Skeletal muscle tissue (tissue), 4 donors: ENCODE measurements around the gene ZBTB7C. TPM values are rescaled to one million over a fixed set of nuclear protein-coding genes. Genes with fewer than 3 reads are reported as not detected.

Source experiments
- H3K27ac ChIP-seq: one replicate; pipeline ENCODE4 v1.7.0; 2013; ENCODE audit warnings: mild to moderate bottlenecking, low read depth, low read length, inconsistent platforms
- H3K27me3 ChIP-seq, 3 donors: one replicate each; pipeline ENCODE4 v1.7.0; 2013; ENCODE audit warnings: low read length in 3 of 3; ENCODE audit not compliant: control insufficient read depth in 3 of 3, insufficient read depth in 3 of 3
- H3K36me3 ChIP-seq, 3 donors: one replicate each; pipeline ENCODE4 v1.7.0; 2013; ENCODE audit warnings: low read length in 3 of 3; ENCODE audit not compliant: control insufficient read depth in 3 of 3, insufficient read depth in 3 of 3
- H3K4me1 ChIP-seq, 3 donors: one replicate each; pipeline ENCODE4 v1.7.0; 2013; ENCODE audit warnings: low read length in 3 of 3, mild to moderate bottlenecking in 3 of 3; ENCODE audit not compliant: control insufficient read depth in 3 of 3, insufficient read depth in 3 of 3
- H3K4me3 ChIP-seq, 3 donors: one replicate each; pipeline ENCODE4 v1.7.0; 2013; ENCODE audit warnings: low read length in 3 of 3
- H3K9ac ChIP-seq, 3 donors: one replicate each; pipeline ENCODE4 v1.7.0; 2013; ENCODE audit warnings: low read length in 3 of 3, mild to moderate bottlenecking in 3 of 3, moderate library complexity in 2 of 3, low read depth in 1 of 3
- H3K9me3 ChIP-seq, 3 donors: one replicate each; pipeline ENCODE4 v1.7.0; 2013; ENCODE audit warnings: low read length in 3 of 3; ENCODE audit not compliant: control insufficient read depth in 3 of 3
- total RNA-seq: library from RNA; depleted of rRNA; stranded (reverse); fragments of >200 nt; gene quantifications from one replicate; pipeline ENCODE4 v1.2.3, GENCODE V29; 2014
- donor health status: Osteomylitis.

Gene ZBTB7C
- total RNA-seq, 1 donor from 2014 or later, result 2.6 TPM

DNA sequence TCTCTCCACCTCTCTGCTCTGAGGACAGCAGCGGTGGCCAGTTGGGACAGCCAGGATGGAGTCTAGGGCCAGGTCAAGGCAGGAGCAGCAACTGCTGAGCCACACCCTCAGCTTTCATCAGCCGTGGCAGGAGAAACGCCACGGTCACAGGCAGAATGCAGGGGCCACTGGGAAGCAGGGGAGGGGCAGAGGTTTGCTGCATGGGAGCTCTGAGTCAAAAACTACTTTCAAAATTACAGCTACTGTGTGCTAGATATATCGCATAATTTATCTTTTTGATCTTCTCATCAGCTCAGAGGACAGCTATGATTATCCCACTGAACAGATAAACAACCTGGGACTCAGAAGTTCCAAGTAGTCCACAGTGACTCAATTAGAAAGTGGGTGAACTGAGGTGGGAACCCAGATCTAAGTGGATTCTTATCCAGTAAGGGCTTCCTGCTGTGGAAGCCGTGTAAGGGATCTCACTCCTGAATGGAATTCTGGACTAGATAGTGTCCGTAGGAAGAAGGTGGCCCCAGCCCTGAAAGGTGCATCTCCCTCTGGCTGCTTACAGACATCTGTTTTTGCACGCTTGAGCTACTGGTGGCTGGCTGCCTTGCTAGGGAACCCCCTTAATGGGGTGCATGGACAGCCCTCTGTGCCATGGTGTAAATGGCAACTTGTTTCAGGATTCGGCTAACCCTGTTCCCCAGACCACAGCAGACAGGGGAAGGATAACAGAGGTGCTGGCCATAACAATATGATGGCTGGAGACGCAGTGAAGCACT is 284.1 kb downstream of the ZBTB7C start:
- peaks cover 0 to 2% (median 0%) of the 10 kb centered on the region in 3 donors for H3K27me3 ChIP-seq
- no peaks in the 10 kb centered on the region for H3K36me3 ChIP-seq
- no peak overlapping the region for H3K9ac ChIP-seq
- no peaks in the 10 kb centered on the region for H3K9me3 ChIP-seq
- H3K4me1 ChIP-seq, result peaks cover 2 to 14% (median 10%) of the 10 kb centered on the region in 3 donors
- H3K4me3 ChIP-seq, result no peak overlapping the region
- no peak overlapping the region for H3K27ac ChIP-seq

DNA sequence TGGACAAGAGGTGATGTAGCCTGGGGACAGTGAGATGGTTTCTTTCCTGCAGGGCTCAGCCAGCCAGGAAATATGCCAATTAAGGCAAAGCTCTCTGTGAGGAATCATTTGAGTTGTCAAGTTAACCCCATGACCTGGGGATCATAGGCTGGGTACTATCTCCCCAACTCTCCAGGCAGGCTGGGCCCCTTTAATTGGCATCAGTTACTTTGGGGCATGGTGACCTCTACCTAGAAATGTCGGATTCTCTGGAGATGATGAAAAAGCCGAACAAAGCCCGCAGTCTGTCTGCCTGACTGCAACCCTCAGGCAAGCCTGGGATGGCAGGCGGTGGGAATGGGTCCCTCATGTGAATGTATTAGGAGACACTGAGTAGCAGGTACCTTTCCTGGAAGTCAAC is 285.2 kb downstream of the ZBTB7C start:
- Histone ChIP-seq H3K4me1 (peaks cover 0 to 10% (median 2%) of the 10 kb centered on the region in 3 donors), H3K4me3 (no peak overlapping the region), H3K9me3 (no peaks in the 10 kb centered on the region), H3K27me3 (peaks cover 0 to 2% (median 0%) of the 10 kb centered on the region in 3 donors), H3K9ac (no peak overlapping the region), H3K27ac (no peak overlapping the region), H3K36me3 (no peaks in the 10 kb centered on the region)

DNA sequence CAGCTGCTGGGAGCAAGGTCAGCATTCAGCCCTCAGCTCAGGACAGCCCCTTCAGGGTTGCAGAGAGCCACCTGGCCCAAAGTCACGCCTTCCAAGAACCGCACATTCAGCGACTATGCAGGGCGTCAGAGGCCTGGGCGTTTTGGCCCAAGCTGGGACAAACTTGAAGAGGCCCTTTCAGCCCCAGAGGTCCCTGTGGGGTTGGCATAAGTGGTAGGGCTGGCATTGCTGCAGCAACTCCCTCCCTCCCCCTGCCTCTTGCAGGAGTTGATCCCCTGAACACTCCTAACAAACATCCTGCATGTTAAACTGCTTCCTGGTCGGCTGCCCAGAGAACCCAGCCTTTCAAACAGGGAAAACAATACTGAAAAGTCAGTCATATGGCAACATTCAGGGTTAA is 285.9 kb downstream of the ZBTB7C start:
- Histone ChIP-seq H3K9me3 (no peaks in the 10 kb centered on the region), H3K4me1 (peaks cover 0 to 10% (median 2%) of the 10 kb centered on the region in 3 donors), H3K36me3 (no peaks in the 10 kb centered on the region), H3K27me3 (peaks cover 0 to 2% (median 0%) of the 10 kb centered on the region in 3 donors), H3K27ac (no peak overlapping the region), H3K9ac (no peak overlapping the region), H3K4me3 (no peak overlapping the region)

DNA sequence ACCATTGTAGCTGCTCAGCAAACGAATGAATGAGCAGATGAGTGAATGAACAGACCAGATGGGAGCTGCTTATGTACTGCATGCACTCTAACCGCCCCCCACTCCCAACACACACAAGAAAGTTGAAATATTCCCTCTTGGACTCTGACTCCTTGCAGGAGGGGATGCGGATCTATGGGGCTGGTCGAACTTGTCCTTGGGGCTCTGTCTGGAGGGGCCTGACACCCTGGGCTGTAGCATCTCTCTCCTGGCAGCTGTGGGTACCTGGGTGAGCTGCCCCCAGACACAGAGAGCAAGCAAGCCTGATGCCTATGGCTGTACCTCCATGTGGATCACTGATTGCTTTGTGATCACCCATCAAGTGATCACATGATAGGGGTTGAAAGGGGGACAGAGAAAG is 286.4 kb downstream of the ZBTB7C start:
- Histone ChIP-seq H3K36me3 (no peaks in the 10 kb centered on the region), H3K27ac (no peak overlapping the region), H3K9me3 (no peaks in the 10 kb centered on the region), H3K27me3 (peaks cover 0 to 2% (median 0%) of the 10 kb centered on the region in 3 donors), H3K9ac (no peak overlapping the region), H3K4me1 (peaks cover 0 to 10% (median 2%) of the 10 kb centered on the region in 3 donors), H3K4me3 (no peak overlapping the region)

DNA sequence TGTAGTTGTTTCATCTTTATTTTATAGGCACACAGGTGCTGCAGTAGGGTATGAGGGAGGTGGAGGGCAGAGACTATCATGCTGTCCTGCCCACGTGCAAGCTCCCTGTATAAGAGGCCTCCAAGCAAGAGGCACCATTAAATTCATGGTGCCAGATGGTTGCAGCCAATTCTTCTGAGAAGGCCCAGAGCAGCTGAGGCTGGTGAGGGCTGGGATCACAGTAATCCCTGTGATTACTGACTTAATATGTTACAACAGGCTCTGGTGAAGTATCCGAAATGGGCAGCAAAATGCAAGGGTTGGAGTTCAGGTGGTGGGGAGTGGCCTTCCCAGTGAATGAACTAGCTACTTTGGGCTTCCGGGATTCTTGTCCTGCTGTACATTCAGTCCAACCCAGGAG is 286.8 kb downstream of the ZBTB7C start:
- Histone ChIP-seq H3K9ac (no peak overlapping the region), H3K27ac (no peak overlapping the region), H3K27me3 (peaks cover 0 to 2% (median 0%) of the 10 kb centered on the region in 3 donors), H3K4me3 (no peak overlapping the region), H3K9me3 (no peaks in the 10 kb centered on the region), H3K4me1 (peaks cover 0 to 10% (median 2%) of the 10 kb centered on the region in 3 donors), H3K36me3 (no peaks in the 10 kb centered on the region)

DNA sequence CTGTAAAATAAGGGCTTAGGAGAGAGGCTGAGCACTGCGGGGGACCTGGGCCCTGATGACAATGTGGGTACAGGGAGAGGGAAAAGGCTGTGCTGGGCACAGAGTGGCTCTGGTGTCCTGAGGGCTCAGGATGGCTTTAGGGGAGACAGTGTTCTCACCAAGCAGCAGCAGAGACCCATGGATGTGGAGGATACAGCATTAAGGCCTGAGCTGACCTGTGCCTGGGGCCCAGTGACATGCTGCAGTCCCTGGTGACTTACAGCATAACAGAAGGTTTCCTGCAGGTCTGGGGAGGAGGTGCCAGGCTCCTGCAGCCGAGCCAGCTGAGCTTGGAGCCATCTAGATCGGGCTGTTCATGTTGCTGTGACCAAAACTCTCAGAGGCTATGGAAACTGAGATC is 287.4 kb downstream of the ZBTB7C start:
- H3K4me3 ChIP-seq, result no peak overlapping the region
- H3K27me3 ChIP-seq, result peaks cover 0 to 2% (median 0%) of the 10 kb centered on the region in 3 donors
- H3K27ac ChIP-seq, result no peak overlapping the region
- H3K4me1 ChIP-seq, result peaks cover 0 to 10% (median 2%) of the 10 kb centered on the region in 3 donors
- H3K9ac ChIP-seq, result no peak overlapping the region
- no peaks in the 10 kb centered on the region for H3K9me3 ChIP-seq
- H3K36me3 ChIP-seq, result no peaks in the 10 kb centered on the region

DNA sequence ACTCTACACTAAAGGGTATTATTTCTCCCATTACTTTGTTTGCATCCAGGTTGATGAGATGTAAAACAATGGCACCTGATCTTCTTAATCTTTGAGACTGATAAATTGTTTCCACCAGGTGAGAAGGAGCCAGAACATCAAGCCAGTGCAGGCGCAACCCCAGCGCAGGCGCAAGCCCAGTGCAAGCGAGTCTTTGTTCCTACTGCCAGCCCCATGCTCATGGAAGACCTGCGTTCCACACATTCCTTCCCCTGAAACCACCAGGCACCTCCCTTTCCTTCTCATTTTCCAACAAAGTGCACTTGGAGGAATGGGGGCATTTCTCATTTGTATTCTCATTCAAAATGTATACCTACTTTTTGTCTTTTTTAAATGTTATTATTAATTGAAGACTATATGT is 290.0 kb downstream of the ZBTB7C start:
- H3K36me3 ChIP-seq, result no peaks in the 10 kb centered on the region
- peaks cover 0 to 2% (median 0%) of the 10 kb centered on the region in 3 donors for H3K4me1 ChIP-seq
- H3K9me3 ChIP-seq, result no peaks in the 10 kb centered on the region
- H3K27ac ChIP-seq, result no peak overlapping the region
- no peak overlapping the region for H3K4me3 ChIP-seq
- H3K9ac ChIP-seq, result no peak overlapping the region
- no peaks in the 10 kb centered on the region for H3K27me3 ChIP-seq

DNA sequence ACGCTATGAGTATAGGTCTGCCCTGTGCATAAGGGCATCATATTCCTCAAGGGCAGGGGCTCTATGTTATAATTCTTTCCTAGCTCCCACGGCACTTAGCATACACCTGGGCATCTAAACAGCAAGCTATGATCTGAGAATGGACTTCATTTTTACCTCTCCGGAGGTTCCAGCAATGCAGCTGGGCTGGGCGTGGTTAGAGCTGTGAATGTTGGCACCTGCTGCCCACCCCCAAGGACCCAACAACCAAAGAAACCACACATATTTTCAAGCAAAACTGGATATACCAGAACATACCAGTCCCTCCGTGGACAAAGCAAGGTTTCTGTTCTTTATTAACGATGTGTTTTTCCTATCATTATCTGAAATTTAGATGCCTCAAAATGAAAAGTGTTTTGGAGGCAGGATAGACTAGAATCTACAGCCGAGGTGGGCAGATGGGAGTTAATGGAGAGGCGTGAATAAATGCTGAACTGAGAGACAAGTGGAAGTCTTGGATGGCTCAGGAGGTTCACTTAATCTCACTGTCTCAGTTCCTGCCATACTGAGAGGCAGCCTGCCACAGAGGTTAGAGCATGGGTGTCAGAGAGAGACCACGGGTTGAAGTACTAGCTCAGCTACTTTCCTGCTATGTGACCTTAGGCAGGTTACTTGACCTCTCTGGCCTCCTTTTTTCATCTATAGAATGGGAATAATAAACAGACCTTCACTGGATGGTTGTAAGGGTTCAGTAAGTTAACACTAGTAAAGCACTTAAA is 292.1 kb downstream of the ZBTB7C start:
- Histone ChIP-seq H3K27ac (no peak overlapping the region), H3K9me3 (no peaks in the 10 kb centered on the region), H3K4me1 (no peaks in the 10 kb centered on the region), H3K27me3 (no peaks in the 10 kb centered on the region), H3K4me3 (no peak overlapping the region), H3K9ac (no peak overlapping the region), H3K36me3 (no peaks in the 10 kb centered on the region)

DNA sequence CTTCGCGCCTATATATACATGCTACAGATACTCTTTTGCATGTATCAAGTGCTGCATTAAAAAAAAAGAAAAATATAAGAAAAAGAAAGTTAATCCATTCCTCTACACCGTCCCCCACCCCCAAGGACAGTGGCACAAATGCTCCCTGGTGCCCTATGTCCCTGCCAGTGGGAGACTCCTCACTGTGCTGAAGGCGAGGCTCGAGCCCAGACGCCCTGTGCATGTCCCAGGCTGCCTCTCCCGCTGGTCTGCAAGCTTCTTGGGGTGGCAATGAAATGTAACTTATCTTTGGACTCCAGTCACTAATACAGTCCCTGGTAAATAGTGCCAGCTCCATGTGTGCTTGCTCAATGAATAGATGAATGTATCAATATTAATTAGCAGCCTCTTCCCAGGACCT is 293.2 kb downstream of the ZBTB7C start:
- Histone ChIP-seq H3K4me1 (no peaks in the 10 kb centered on the region), H3K9me3 (no peaks in the 10 kb centered on the region), H3K4me3 (no peak overlapping the region), H3K27ac (no peak overlapping the region), H3K36me3 (no peaks in the 10 kb centered on the region), H3K9ac (no peak overlapping the region), H3K27me3 (no peaks in the 10 kb centered on the region)

DNA sequence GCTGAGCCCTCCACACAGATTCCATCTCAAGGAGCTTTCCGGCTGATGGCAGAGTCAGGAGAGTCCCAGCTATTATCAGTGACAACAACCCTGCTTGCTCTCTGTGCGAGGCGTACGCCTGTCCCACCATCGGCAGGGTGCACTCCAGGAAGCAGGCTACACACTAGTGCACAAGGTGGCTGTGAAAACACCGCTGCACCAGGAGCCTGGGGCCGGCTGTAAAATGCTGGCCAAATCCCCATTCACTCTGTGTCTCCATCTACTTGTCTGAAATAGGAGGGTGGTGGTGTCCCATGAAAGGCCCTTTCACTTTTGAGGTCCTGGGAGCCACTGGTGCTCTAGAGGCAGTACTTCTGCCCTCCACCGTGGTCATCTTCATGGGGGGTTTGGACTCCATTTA is 295.5 kb downstream of the ZBTB7C start:
- H3K27me3 ChIP-seq, result no peaks in the 10 kb centered on the region
- no peak overlapping the region for H3K4me3 ChIP-seq
- no peaks in the 10 kb centered on the region for H3K4me1 ChIP-seq
- no peaks in the 10 kb centered on the region for H3K9me3 ChIP-seq
- H3K36me3 ChIP-seq, result no peaks in the 10 kb centered on the region
- no peak overlapping the region for H3K27ac ChIP-seq
- no peak overlapping the region for H3K9ac ChIP-seq
